Measurements from ENCODE around the gene RTN4R. TPM values are rescaled to one million over a fixed set of nuclear protein-coding genes. Genes with fewer than 3 reads are reported as not detected.

The RTN4R gene
- total RNA-seq, 4 donors from 2014 or later: 2.5 to 6.9 (median 3.6) TPM

GRCh38 chr22:20243176-20243536 is 25.0 kb downstream of the RTN4R start:
- Histone ChIP-seq H3K27me3 (no peaks in the 10 kb centered on the region), H3K4me3 (peak overlapping the region in 1 of 4 donors; percentile 7), H3K9me3 (no peaks in the 10 kb centered on the region), H3K4me1 (peaks cover 0 to 82% (median 23%) of the 10 kb centered on the region in 4 donors), H3K27ac (peak overlapping the region in 1 of 4 donors; percentile 33), H3K36me3 (no peaks in the 10 kb centered on the region)
- DNase-seq (ENCODE audit: low spot score in 2 of 2): no peak
- WGBS, 2 donors: 60 to 73% methylated on average over 3 to 4 of the region's 6 CpGs
- TF ChIP-seq EP300 (IDR thresholded peaks at IDR 0.05) (no peak), POLR2A (IDR thresholded peaks at IDR 0.05) (no peak)
- TF ChIP-seq, protein P1, sequence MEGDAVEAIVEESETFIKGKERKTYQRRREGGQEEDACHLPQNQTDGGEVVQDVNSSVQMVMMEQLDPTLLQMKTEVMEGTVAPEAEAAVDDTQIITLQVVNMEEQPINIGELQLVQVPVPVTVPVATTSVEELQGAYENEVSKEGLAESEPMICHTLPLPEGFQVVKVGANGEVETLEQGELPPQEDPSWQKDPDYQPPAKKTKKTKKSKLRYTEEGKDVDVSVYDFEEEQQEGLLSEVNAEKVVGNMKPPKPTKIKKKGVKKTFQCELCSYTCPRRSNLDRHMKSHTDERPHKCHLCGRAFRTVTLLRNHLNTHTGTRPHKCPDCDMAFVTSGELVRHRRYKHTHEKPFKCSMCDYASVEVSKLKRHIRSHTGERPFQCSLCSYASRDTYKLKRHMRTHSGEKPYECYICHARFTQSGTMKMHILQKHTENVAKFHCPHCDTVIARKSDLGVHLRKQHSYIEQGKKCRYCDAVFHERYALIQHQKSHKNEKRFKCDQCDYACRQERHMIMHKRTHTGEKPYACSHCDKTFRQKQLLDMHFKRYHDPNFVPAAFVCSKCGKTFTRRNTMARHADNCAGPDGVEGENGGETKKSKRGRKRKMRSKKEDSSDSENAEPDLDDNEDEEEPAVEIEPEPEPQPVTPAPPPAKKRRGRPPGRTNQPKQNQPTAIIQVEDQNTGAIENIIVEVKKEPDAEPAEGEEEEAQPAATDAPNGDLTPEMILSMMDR (IDR thresholded peaks at IDR 0.05): no peak

DNA sequence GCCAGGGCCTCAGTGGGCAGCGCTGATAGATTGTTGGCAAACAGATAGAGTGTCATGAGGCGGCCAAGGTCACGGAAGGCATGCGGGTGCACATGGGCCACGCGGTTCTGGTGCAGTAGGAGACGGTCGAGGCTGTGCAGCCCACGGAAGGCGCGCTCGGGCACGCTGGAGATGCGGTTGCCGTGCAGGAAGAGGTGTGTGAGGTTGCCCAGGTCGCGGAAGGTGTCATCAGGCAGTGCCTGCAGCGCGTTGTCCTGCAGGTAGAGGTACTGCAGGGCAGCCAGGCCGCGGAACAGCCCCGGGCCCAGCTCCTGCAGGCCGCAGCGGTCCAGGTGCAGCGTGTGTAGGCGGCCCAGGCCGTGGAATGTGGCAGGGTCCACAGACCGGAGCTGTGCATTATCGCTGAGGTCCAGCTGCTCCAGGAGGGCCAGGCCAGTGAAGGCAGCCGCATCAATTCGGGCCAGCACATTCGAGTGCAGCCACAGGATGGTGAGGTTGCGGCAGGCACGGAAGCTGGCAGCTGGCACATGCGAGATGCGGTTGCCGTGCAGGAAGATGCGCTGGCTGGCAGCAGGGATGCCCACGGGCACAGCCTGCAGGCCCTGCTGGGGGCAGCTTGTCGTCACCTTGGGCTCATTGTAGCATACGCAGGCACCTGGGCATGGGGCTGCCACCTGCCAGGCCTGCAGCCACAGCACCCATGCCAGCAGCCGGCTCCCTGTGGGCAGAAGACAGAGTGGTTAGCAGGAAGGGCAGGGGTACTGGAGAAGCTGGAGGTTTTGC is 25.5 kb downstream of the RTN4R start:
- peaks cover 0 to 82% (median 23%) of the 10 kb centered on the region in 4 donors for H3K4me1 ChIP-seq
- WGBS, 2 donors: 93% methylated on average over 41 to 42 of the region's 42 CpGs

GRCh38 chr22:20241579-20242392 is 26.3 kb downstream of the RTN4R start:
- TF ChIP-seq, protein P1 (IDR thresholded peaks at IDR 0.05): no peak
- TF ChIP-seq EP300 (IDR thresholded peaks at IDR 0.05) (no peak), POLR2A (IDR thresholded peaks at IDR 0.05) (no peak)
- H3K4me3 ChIP-seq: no peak overlapping the region
- DNase-seq (ENCODE audit: low spot score in 2 of 2): no peak
- no peaks in the 10 kb centered on the region for H3K27me3 ChIP-seq
- H3K27ac ChIP-seq: peak overlapping the region in 2 of 4 donors; percentile 43 to 58
- H3K36me3 ChIP-seq: no peaks in the 10 kb centered on the region
- H3K9me3 ChIP-seq: no peaks in the 10 kb centered on the region
- WGBS, 2 donors: 87 to 89% methylated on average over 18 to 37 of the region's 51 CpGs
- peaks cover 0 to 77% (median 23%) of the 10 kb centered on the region in 4 donors for H3K4me1 ChIP-seq

More for the DNA sequence above, 25.5 kb downstream of the RTN4R start:
- Histone ChIP-seq H3K27ac (peak overlapping the region in 2 of 4 donors; percentile 43 to 58), H3K9me3 (no peaks in the 10 kb centered on the region), H3K36me3 (no peaks in the 10 kb centered on the region), H3K27me3 (no peaks in the 10 kb centered on the region), H3K4me3 (no peak overlapping the region)
- TF ChIP-seq, protein P1 (IDR thresholded peaks at IDR 0.05): no peak
- no peak for TF ChIP-seq EP300 (IDR thresholded peaks at IDR 0.05)
- TF ChIP-seq POLR2A (IDR thresholded peaks at IDR 0.05): no peak
- DNase-seq (ENCODE audit: low spot score in 2 of 2): no peak

GRCh38 chr22:20240900-20241299 is 27.2 kb downstream of the RTN4R start:
- H3K27me3 ChIP-seq: no peaks in the 10 kb centered on the region
- 74 to 81% methylated on average over 5 to 8 of the region's 8 CpGs for WGBS, 2 donors
- peaks cover 0 to 69% (median 23%) of the 10 kb centered on the region in 4 donors for H3K4me1 ChIP-seq
- peak overlapping the region in 2 of 4 donors; percentile 10 to 58 for H3K27ac ChIP-seq
- TF ChIP-seq EP300 (IDR thresholded peaks at IDR 0.05): no peak
- TF ChIP-seq, protein P1 (IDR thresholded peaks at IDR 0.05): no peak
- no peak for TF ChIP-seq POLR2A (IDR thresholded peaks at IDR 0.05)
- no peak for DNase-seq (ENCODE audit: low spot score in 2 of 2)
- no peaks in the 10 kb centered on the region for H3K9me3 ChIP-seq
- no peak overlapping the region for H3K4me3 ChIP-seq
- no peaks in the 10 kb centered on the region for H3K36me3 ChIP-seq

DNA sequence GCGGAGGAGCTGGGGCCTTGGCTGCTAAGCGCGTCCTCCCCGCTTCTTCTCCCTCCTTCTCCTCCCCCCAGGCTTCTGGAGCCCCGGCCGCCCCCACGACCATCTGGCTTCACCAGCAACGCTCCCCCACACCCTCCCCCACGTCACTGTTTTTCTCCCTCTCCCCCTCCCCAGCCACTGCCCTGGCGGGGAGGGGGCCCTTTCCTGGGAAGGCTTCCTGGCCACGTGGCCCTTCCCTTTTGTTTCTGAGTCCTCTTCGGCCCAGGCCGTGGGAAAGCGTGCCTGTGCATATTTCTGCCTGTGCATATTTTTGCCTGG is 27.7 kb downstream of the RTN4R start:
- H3K27ac ChIP-seq: peak overlapping the region in 2 of 4 donors; percentile 10 to 58
- no peaks in the 10 kb centered on the region for H3K9me3 ChIP-seq
- no peaks in the 10 kb centered on the region for H3K27me3 ChIP-seq
- TF ChIP-seq EP300 (IDR thresholded peaks at IDR 0.05) (no peak), POLR2A (IDR thresholded peaks at IDR 0.05) (no peak)
- TF ChIP-seq, protein P1 (IDR thresholded peaks at IDR 0.05): no peak
- no peak for DNase-seq (ENCODE audit: low spot score in 2 of 2)
- H3K4me3 ChIP-seq: no peak overlapping the region
- H3K36me3 ChIP-seq: no peaks in the 10 kb centered on the region
- peaks cover 0 to 64% (median 23%) of the 10 kb centered on the region in 4 donors for H3K4me1 ChIP-seq
- WGBS, 2 donors: 16 to 20% methylated on average over 13 to 14 of the region's 14 CpGs

Data from tibial nerve (tissue), 4 donors.